PC-9 (cell line): Measurements from ENCODE around the gene ILKAP.

ENCODE experiments used
- CTCF ChIP-seq: fragments of 200-600 bp; sonication (generic); conservative IDR thresholded peaks from 2 replicates; pipeline ENCODE4 v1.6.1; 2017; ENCODE audit warnings: mixed run types, antibody characterized with exemption, mild to moderate bottlenecking, moderate library complexity
- EZH2 ChIP-seq: fragments of 200-600 bp; sonication (generic); IDR thresholded peaks from 2 replicates; pipeline ENCODE4 v1.8.0; 2017; ENCODE audit warnings: antibody characterized with exemption, low read depth

GRCh38 chr2:238207006-238207405, 3.5 kb upstream of the ILKAP start:
- TF ChIP-seq CTCF: no peak
- TF ChIP-seq EZH2: no peak
